HG03159 (cell line): Measurements from ENCODE around the gene LONRF2.
"Not testable (repeated sequence)": the region's sequence is repeated elsewhere in the genome, so short reads cannot be mapped to it uniquely, and the experiment has no call there.

ENCODE experiments used
- ATAC-seq: cut with Tn5 transposase; IDR thresholded peaks from one replicate; pipeline ENCODE4 v1.9.1; 2021; ENCODE audit warnings: mild to moderate bottlenecking, moderate library complexity; ENCODE audit not compliant: unreplicated experiment

The LONRF2 gene

GRCh38 chr2:100256416-100256815, 65.9 kb downstream of the LONRF2 start:
- ATAC-seq: no peak

DNA sequence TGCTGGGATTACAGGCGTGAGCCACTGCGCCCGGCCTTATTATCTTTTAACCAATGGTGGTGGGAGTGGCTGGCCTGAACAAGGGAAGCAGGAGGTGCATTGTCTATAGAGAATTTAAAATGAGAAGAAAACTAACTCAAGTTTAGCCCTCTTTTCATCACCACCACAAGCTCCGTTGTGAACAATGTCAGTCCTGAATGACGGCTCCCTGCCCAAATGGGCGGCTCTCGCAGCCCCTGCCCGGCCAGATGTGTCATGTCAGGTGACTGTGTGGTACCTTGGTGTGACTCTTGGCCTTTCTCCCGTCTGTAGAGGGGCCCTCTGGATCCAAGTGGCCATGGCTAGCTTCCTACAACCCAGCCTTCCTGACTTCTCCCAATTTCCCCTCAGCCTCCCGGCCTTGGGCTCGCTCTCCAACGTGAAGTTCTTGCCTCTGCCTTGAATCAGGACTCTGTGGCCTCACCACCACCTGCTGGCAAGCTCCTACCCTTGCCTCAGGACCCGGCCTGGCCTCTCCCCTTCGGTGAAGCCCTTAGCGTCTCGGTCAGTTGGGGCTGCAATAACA, 67.6 kb downstream of the LONRF2 start:
- ATAC-seq: no peak

DNA sequence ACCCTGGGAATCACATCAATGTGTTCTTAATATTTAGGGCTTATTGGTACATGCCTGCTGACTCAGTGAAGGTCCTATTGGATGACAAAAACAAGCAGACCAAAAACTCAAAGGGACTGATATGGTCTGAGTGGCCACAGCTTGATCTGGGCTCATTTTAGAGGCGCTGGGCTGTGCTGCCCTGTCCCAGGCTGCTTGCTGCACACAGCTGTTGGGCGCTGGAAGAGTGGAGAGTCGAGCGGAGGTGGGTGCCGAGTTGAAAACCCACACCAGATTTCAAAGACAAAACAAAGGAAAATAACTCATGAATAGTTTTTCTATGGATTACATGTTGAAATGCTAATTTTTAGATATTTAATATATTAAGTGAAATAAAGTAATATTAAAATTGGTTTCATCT, 68.5 kb downstream of the LONRF2 start:
- no peak for ATAC-seq

GRCh38 chr2:100252811-100253698, 69.2 kb downstream of the LONRF2 start:
- no peak for ATAC-seq

GRCh38 chr2:100250645-100251044, 71.7 kb downstream of the LONRF2 start:
- ATAC-seq: no peak

DNA sequence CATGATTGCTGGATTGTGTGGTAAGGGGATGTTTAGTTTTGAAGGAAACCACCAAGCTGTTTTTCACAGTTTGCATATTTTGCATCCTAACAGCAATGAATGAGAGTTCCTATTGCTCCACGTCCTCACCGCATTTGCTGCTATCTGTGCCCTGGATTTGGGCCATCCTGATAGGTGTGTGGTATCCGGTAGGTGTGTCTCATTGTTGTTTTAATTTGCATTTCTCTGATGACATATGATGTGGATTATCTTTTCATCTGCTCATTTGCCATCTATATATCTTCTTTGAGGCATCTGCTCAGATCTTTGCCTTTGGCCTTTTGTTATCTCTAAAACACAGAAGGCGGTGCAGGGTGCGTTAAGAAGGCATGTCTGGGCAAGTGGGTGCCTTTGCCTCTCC, 73.3 kb downstream of the LONRF2 start:
- ATAC-seq: no peak

DNA sequence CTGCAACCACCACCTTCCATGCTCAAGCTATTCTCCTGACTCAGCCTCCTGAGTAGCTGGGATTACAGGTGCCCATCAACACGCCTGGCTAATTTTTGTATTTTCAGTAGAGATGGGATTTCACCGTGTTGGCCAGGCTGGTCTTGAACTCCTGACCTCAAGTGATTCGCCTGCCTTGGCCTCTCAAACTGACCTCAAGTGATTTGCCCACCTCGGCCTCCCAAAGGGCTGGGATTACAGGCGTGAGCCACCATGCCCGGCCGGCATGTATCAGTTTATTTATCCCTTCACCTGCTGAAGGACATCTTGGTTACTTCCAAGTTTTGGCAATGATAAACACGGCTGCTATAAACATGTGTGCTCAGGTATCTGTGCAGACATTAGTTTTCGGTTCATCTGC, 73.7 kb downstream of the LONRF2 start:
- ATAC-seq: not testable (repeated sequence)

DNA sequence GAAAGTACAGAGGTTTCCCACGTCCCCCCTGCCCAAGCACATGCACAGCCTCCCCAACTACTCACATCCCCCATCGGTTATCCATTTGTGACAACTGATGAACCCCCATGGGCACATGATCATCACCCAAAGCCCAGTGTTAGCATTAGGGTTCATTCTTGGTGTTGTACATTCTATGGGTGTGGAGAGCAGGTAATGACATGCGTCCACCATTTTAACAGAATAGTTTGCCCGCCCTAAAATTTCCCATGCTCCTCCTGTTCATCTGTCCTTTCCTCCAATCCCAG, 74.3 kb downstream of the LONRF2 start:
- peak; percentile 25 for ATAC-seq

DNA sequence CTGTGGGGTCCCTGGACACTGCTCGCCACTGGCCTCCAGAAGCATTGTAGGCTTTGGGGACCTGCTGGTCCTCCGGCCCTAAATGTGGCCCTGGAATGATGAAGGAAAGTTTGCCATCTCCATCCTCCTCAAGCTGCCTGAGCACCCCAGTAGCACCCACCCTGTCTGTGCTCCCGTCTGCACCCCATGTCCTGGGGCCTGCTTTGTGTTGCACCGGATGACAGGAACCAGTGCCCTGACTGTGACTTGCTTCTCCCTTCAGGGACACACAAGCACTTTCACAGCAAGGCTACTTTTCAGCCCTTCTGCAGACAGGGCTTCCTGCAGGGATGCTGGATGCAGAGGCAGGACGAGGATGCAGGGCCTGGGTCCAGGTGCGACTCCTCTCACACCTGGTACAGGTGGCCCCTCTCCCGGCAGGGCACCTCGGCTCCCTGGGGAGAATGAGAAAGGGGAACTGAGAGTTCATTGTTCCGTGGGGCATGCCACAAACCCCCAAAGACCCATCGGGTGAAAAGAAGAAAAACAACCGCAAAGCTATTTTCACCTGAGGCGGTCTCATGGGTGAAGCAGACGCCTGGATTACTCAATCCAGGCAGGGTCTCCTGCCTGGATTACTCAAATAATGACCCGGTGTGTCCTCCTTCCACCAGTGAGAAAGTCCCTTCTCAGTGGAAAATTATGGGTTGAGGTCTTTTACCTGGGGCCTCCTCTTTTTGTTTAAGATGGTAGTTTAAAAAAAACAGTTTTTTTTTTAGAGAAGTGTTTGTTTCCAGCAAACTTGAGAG, 74.9 kb downstream of the LONRF2 start:
- ATAC-seq: peak; percentile 76

GRCh38 chr2:100246163-100247145, 75.8 kb downstream of the LONRF2 start:
- ATAC-seq: no peak

GRCh38 chr2:100245681-100246080, 76.6 kb downstream of the LONRF2 start:
- no peak for ATAC-seq

- ATAC-seq: no peak
Measured at GRCh38 chr2:100244881-100245605, 77.3 kb downstream of the LONRF2 start.

DNA sequence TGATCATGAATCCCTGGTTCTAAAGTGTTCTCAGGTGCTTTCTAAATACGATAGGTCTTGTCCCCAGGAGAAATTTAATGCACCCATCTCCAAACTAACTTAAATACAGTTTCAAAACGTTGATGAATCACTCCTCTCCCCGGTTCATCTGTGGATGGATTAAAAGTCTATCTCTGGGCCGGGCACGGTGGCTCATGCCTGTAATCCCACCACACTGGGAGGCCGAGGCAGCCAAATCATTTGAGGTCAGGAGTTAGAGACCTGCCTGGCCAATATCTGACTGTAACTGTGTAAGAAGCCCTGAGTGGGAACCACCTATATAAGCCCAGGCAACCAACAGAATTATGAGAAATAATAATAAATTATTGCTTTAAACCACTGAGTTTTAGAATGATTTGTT, 78.7 kb downstream of the LONRF2 start:
- ATAC-seq: no peak

- no peak for ATAC-seq
Measured at GRCh38 chr2:100242891-100243619, 79.2 kb downstream of the LONRF2 start.

DNA sequence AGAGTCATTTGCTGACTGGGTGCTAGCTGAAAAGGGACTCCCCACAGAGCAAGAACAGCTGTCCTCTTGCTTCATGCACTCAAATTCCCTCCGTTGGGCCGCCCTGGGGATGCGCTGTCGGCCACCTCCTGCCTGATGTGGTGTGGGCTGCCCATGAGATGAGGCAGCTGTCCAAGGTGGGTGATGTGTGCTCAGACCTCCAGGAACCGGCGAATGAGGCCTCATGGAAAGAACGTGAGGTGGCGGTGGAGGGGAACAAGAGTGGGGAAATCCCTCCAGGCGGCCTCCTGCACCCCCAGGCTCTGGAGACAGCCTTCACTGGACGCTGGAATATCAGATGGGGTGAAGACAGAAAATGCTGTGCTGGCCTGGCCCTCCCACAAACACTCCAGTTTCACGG, 79.8 kb downstream of the LONRF2 start:
- no peak for ATAC-seq

DNA sequence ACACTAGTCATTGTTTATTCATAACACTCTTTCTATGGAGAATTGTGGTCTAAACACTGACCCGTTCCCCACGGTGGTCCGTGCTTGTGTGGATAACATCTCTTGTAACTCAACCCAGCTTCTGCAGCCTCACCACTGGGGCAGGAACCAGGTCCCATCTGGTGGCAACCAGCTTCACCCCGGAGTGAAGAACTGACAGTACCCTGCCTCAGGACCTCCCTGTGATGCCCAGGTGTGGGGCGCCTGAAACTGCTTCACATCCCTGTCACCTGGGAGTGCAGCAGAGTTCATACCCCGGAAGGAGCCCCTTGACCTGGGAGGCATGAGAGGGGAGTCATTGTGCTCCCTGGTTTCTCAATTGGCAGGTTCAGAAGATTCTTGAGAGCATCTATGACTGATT, 81.1 kb downstream of the LONRF2 start:
- ATAC-seq: no peak

- ATAC-seq: no peak
Measured at GRCh38 chr2:100240386-100240785, 81.9 kb downstream of the LONRF2 start.

GRCh38 chr2:100239486-100240210, 82.7 kb downstream of the LONRF2 start:
- no peak for ATAC-seq

GRCh38 chr2:100238471-100238870, 83.8 kb downstream of the LONRF2 start:
- no peak for ATAC-seq
